ENCODE results near the gene FGF12. TPM values are rescaled to one million over a fixed set of nuclear protein-coding genes. Genes with fewer than 3 reads are reported as not detected.

The FGF12 gene
- polyA plus RNA-seq, 2 of the 4 experiments (the other 2 are of a cell fraction) = 0.63 to 1.1 TPM

GRCh38 chr3:192408007-192408646 is 319.2 kb downstream of the FGF12 start:
- ATAC-seq (no peak), FAIRE-seq (no peak), DNase-seq (ENCODE audit: low read depth in 1 of 2, low spot score in 1 of 2) (no peak)
- ChIA-PET POLR2A (no interaction called here), CTCF (no interaction called here)
- H3K4me2 ChIP-seq = peak overlapping the region; percentile 80
- H3K9me3 ChIP-seq = no peaks in the 10 kb centered on the region
- peak overlapping the region in 1 of 2 experiments; percentile 95; a peak in 1 of 6 replicates for H3K27ac ChIP-seq
- TF ChIP-seq ESRRA (IDR thresholded peaks at IDR 0.05; ENCODE audit: borderline replicate concordance, low read length) (no peak), ZFP36 (IDR thresholded peaks at IDR 0.05; ENCODE audit: borderline replicate concordance, partially characterized antibody) (no peak), SREBF2 (IDR thresholded peaks at IDR 0.05) (no peak)
- H3K4me1 ChIP-seq = peaks cover under 1% of the 10 kb centered on the region; the same call in 1 of the 3 replicates
- peak overlapping the region; percentile 70 for H3K4me3 ChIP-seq
- WGBS (ENCODE audit: missing lambda C conversion rate) = 58% methylated on average over 27 of the region's 50 CpGs

- FAIRE-seq (no peak), DNase-seq (ENCODE audit: low read depth in 1 of 2, low spot score in 1 of 2) (no peak), ATAC-seq (no peak)
- Histone ChIP-seq H3K4me1 (no peaks in the 10 kb centered on the region), H3K9me3 (no peaks in the 10 kb centered on the region), H3K4me2 (no peak overlapping the region), H3K27ac (no peak overlapping the region), H3K4me3 (no peak overlapping the region)
- WGBS (ENCODE audit: missing lambda C conversion rate) = 33% methylated on average over 3 of the region's 3 CpGs
- no peak for TF ChIP-seq KDM5A (IDR thresholded peaks at IDR 0.05)
- no peak for TF ChIP-seq FOSL2 (IDR thresholded peaks at IDR 0.05)
- no peak for TF ChIP-seq FOSL2 (CRISPR knock-in tag; IDR thresholded peaks at IDR 0.05)
- TF ChIP-seq ESRRA (IDR thresholded peaks at IDR 0.05; ENCODE audit: borderline replicate concordance, low read length) = no peak
- TF ChIP-seq CBX8 (IDR thresholded peaks at IDR 0.05) = no peak
- no peak for TF ChIP-seq PHF8 (IDR thresholded peaks at IDR 0.05; ENCODE audit: borderline replicate concordance, low read depth)
- ChIA-PET CTCF (no interaction called here), POLR2A (no interaction called here)
These were observed 327.6 kb downstream of the FGF12 start for GRCh38 chr3:192399767-192400166.

GRCh38 chr3:192397012-192397411 is 330.3 kb downstream of the FGF12 start:
- CTCF ChIA-PET = no interaction called here
- DNase-seq (ENCODE audit: low read depth in 1 of 2, low spot score in 1 of 2) = no peak
- Histone ChIP-seq H3K4me2 (no peak overlapping the region), H3K9me3 (no peaks in the 10 kb centered on the region), H3K4me3 (no peak overlapping the region), H3K27ac (no peak overlapping the region), H3K4me1 (no peaks in the 10 kb centered on the region)
- POLR2A ChIA-PET = no interaction called here
- WGBS (ENCODE audit: missing lambda C conversion rate) = 73% methylated on average over 3 of the region's 3 CpGs
- no peak for FAIRE-seq
- TF ChIP-seq RNF2 (IDR thresholded peaks at IDR 0.05; ENCODE audit: borderline replicate concordance, low read depth) (no peak), HOXB5 (CRISPR knock-in tag; IDR thresholded peaks at IDR 0.05) (no peak), ESRRA (IDR thresholded peaks at IDR 0.05; ENCODE audit: borderline replicate concordance, low read length) (no peak), CBX2 (IDR thresholded peaks at IDR 0.05; ENCODE audit: borderline replicate concordance, low read depth) (no peak), JUNB (IDR thresholded peaks at IDR 0.05) (no peak), SMC3 (IDR thresholded peaks at IDR 0.05) (no peak), PHF8 (IDR thresholded peaks at IDR 0.05; ENCODE audit: borderline replicate concordance, low read depth) (no peak), CTCF (IDR thresholded peaks at IDR 0.05) (no peak), ZFP36 (IDR thresholded peaks at IDR 0.05; ENCODE audit: borderline replicate concordance, partially characterized antibody) (no peak), REST (IDR thresholded peaks at IDR 0.05) (no peak), MYC (IDR thresholded peaks at IDR 0.05; ENCODE audit: borderline replicate concordance, low read length) (no peak), POLR2AphosphoS2 (conservative IDR thresholded peaks at IDR 0.05; ENCODE audit: low read length) (no peak), HDAC2 (IDR thresholded peaks at IDR 0.05) (no peak), FOSL2 (IDR thresholded peaks at IDR 0.05) (no peak), FOSL2 (CRISPR knock-in tag; IDR thresholded peaks at IDR 0.05) (no peak), ZNF302 (CRISPR knock-in tag; IDR thresholded peaks at IDR 0.05) (no peak), SREBF2 (IDR thresholded peaks at IDR 0.05) (no peak), NPAS2 (CRISPR knock-in tag; IDR thresholded peaks at IDR 0.05; ENCODE audit: borderline replicate concordance) (no peak), FOSB (CRISPR knock-in tag; IDR thresholded peaks at IDR 0.05) (no peak), ELK1 (IDR thresholded peaks at IDR 0.05; ENCODE audit: low read depth, low read length) (no peak), FOXS1 (CRISPR knock-in tag; IDR thresholded peaks at IDR 0.05) (no peak)
- ATAC-seq = no peak

All from A549 (cell line).